Stimulated activated CD8-positive, alpha-beta memory T cell treated with anti-CD3 and anti-CD28 coated beads, Interleukin-2, amount 100 ng/mL, for 48 hours (primary cell): ENCODE data around the gene RRAS.

ENCODE experiments used
- DNase-seq, 2 donors: peaks; one replicate each; pipeline ENCODE4 v3.0.0-alpha.2; 2020; ENCODE audit warnings: low read depth in 2 of 2

The RRAS gene

DNA sequence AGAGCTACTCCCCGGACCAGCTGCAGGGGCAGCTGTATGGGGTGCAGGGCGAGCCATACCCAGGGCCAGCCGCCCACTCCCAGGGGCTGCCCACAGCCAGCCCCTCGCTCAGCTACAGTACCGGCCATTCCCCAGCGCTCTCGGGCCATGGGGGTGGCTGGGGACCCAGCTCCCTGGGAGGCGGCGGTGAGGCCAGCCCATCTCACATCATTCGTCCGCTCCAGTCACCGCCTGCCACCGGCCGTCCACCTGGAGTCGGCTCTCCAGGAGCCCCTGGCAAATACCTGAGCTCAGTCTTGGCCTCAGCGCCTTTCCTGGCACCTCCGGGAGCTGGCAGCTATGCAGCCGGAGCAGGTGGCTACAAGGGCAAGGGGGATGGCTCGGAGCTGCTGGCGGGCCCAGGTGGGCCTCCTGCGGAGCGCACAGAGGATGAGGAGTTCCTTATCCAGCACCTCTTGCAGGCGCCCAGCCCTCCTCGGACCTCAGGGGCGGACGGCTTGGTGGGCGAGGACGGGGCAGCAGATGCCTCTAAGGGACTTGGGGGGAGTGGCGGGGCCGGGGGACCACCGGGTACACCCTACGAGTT is 44.0 kb downstream of the RRAS start:
- no peak for DNase-seq

- DNase-seq = no peak
Measured at GRCh38 chr19:49594993-49595818, 44.7 kb downstream of the RRAS start.

- no peak for DNase-seq
Measured at GRCh38 chr19:49594157-49594992, 45.6 kb downstream of the RRAS start.

GRCh38 chr19:49593233-49594113 is 46.5 kb downstream of the RRAS start:
- peak; percentile 91 to 92 for DNase-seq

GRCh38 chr19:49592486-49593232 is 47.3 kb downstream of the RRAS start:
- peak in 1 of 2 donors; percentile 11 for DNase-seq

- peak; percentile 19 to 36 for DNase-seq
Measured at GRCh38 chr19:49591731-49592485, 48.0 kb downstream of the RRAS start.

DNA sequence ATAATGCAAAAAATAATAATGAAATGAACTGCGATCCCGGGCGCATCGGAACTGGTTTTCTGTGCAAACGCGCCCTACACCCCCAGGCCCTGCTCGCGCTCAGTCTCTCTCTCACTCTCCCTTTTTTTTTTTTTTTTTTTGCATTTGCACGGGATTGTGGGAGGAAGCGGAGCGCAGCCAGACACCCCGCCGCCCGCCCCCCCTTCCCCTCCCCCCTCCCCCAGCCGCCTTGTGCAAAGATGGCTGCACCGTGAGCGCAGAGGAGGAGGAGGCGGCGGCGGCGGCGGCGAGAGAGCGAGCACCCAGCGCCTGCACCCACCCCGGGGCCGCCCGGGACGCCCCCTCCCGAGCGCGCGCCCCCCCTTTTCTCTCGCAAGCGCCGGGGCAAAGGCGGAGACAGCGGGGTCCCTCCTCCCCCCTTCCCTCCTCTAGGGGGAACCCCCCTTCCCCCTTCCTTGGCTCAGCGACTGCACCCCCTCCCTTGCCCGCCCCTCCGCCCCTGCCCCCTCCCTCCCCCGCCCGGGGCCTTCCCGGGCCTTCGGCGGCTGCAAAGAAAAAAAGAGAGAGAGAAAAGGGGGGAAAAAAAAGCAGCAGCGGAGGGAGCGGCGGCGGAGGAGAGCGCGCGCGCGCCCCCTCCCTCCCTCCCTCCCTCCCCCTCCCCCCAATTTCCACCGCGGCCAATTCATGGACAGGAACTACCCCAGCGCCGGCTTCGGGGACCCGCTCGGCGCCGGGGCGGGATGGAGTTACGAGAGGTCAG is 48.8 kb downstream of the RRAS start, which contains the start of gene PRR12:
PRR12 (plus strand) TSS at position 212 of the 760 bp plus-strand sequence; CDS start at position 685, 473 bp downstream.
- DNase-seq = peak; percentile 46 to 61

DNA sequence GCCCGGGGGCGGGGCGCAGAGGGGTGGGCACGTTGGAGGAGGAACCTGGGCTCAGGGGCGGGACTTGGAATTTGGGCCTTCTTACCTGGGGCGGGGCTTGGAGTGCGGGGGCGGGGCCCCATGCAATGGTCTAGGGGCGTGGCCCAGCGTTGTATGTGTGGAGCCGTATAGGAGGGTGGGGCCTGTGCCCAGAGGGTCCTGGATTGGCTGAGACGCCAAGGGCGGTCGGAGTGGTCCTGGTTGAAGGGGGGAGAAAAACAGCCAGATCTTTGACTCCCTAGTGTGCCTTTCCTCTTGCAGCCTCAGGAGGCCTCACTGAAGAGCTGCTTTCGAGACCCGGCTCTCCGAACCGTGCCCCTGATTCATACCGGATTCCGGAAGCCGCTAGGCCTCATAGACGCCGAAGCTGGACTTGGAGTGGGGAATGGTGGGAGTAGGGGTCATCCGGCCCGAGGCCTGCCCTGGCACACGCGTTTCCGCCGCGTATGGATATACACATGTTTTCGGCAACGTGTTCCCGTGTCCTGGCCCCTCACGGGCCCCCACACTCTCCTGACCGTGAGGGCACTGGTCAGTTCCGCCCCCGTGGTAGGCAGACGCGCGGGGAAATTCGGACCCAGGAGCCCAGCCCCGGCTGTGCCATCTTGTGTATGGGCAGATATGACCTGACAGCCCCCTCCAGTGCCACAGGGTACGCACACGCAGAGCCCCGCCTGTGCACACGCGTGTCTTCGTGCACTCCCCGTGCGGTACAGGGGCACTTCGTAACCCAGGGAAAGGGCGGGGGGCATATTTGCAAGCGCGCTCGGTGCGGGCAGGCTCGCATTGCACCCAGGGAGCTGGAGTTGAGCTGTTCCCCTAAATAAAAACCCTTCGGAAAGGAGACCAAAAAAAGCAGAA is 49.6 kb downstream of the RRAS start:
- DNase-seq = peak; percentile 90 to 94

GRCh38 chr19:49589502-49589905 is 50.4 kb downstream of the RRAS start:
- DNase-seq = no peak

DNA sequence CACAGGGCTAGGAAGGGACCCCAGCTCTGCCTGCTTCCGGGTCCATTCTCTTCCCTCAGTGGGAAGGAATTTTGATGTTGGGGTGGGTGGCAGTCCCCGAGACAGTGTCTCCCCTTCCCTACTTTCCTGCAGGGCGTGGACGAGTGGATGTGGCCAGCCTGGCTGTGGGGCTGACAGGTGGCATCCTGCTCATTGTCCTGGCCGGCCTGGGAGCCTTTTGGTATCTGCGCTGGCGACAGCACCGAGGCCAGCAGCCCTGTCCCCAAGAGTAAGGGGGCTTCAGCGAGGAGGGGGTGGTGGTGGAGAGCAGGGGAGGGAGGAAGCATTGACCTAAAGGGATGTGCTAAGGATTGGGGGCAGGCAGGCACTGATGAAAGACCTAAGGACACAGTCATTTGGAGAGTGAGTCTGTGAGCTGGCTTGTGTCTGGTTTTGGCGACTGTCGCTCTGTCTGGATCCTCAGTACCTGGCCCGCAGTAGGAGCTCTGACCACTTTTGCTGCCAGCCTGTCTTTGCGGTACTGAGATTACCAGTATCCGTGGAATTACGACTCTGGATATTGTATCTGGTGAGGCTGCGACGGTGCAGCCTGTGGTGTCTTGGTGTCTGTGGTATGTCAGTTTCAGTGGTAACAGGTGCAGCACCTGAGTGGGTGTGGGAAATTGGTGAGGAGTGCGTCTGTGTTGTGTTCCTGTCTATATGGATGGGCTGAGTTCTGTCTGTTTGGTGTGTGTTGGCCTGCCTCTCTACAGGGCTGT is 51.4 kb downstream of the RRAS start:
- peak in 1 of 2 donors; percentile 35 for DNase-seq

DNA sequence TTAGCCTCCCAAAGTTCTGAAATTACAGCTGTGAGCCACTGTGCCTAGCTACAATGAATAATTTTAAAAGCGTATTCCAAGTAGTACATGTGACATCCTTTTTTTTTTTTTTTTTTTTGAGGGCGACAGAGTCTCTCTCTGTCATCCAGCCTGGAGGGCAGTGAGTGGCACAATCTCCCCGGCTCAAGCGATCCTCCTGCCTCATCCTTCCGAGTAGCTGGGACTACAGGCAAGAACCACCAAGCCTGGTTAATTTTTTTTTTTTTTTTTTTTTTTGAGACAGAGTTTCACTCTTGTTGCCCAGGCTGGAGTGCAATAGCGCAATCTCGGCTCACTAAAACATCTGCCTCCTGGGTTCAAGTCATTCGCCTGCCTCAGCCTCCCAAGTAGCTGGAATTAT is 52.7 kb downstream of the RRAS start:
- no peak for DNase-seq
